ENCODE data around the gene PDF. TPM values are rescaled to one million over a fixed set of nuclear protein-coding genes. Genes with fewer than 3 reads are reported as not detected.

PDF gene
- total and polyA plus RNA-seq, 2 donors (not counting 3 experiments of a cell fraction or from before 2014, with no cell fraction given) = 13.1 to 16.7 TPM

- TF ChIP-seq MYC (IDR thresholded peaks at IDR 0.05; ENCODE audit: low read depth, low read length) (no peak), GATA2 (IDR thresholded peaks at IDR 0.05; ENCODE audit: insufficient read depth, insufficient read length, low read depth, low read length) (no peak), POLR2A (IDR thresholded peaks at IDR 0.05; ENCODE audit: low read depth, low read length) (no peak), JUN (IDR thresholded peaks at IDR 0.05; ENCODE audit: borderline replicate concordance, insufficient read depth, insufficient read length, low read depth) (no peak), POLR2AphosphoS5 (IDR thresholded peaks at IDR 0.05; ENCODE audit: insufficient read depth, low read depth, low read length) (no peak), EZH2 (IDR thresholded peaks at IDR 0.05; ENCODE audit: borderline replicate concordance, low read depth, low read length, severe bottlenecking) (no peak), FOS (IDR thresholded peaks at IDR 0.05; ENCODE audit: borderline replicate concordance, insufficient read depth, low read length) (no peak), CTCF (IDR thresholded peaks at IDR 0.05; ENCODE audit: extremely low read depth in 1 of 2, insufficient read depth in 1 of 2, low read depth in 1 of 2, low read length in 2 of 2) (no peak)
- TF ChIP-seq, protein P1, sequence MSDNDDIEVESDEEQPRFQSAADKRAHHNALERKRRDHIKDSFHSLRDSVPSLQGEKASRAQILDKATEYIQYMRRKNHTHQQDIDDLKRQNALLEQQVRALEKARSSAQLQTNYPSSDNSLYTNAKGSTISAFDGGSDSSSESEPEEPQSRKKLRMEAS (IDR thresholded peaks at IDR 0.05; ENCODE audit: insufficient read depth, insufficient read length) = no peak
- dilution Hi-C loops (cut with MboI; ENCODE audit: extremely low pct_ligation_motif_present, low sequenced_read_pairs) = no loop called here
- CTCF ChIA-PET = no interaction called here
These were observed 23.3 kb downstream of the PDF start for GRCh38 chr16:69307091-69307490.

More at GRCh38 chr16:69307091-69307490, 23.3 kb downstream of the PDF start:
- no peak for FAIRE-seq
- no TSS peak for BruUV-seq (replicated peaks)
- no peaks in the 10 kb centered on the region for H3K27me3 ChIP-seq (ENCODE audit: control insufficient read depth in 2 of 2, insufficient read depth in 2 of 2, low read length in 2 of 2)
- no peak overlapping the region for H3K4me2 ChIP-seq (ENCODE audit: insufficient read depth, low read length)
- H3K27ac ChIP-seq (ENCODE audit: insufficient read depth, low read depth, low read length) = no peak overlapping the region
- H4K20me1 ChIP-seq (replicated peaks; ENCODE audit: control insufficient read depth, extremely low read depth, insufficient read depth, low read length) = no peaks in the 10 kb centered on the region
- POLR2A ChIA-PET = no interaction called here
- peaks cover 7% of the 10 kb centered on the region for H3K79me2 ChIP-seq (ENCODE audit: control insufficient read depth, insufficient read depth, low read length)
- H3K9ac ChIP-seq (replicated peaks; ENCODE audit: extremely low read depth, insufficient read depth, low read length) = no peak overlapping the region
- H3K36me3 ChIP-seq (ENCODE audit: control insufficient read depth in 2 of 2, extremely low read depth in 1 of 2, insufficient read depth in 2 of 2, low read length in 2 of 2) = peaks cover 2 to 3% of the 10 kb centered on the region in 2 experiments
- DNase-seq (ENCODE audit: low read depth, low spot score) = no peak
- H3K4me1 ChIP-seq (ENCODE audit: control insufficient read depth, extremely low read depth, insufficient read depth, low read length) = peaks cover 7% of the 10 kb centered on the region
- H3K9me1 ChIP-seq (replicated peaks; ENCODE audit: control insufficient read depth, extremely low read depth, insufficient read depth, low read length) = no peaks in the 10 kb centered on the region
- no peaks in the 10 kb centered on the region for H3K9me3 ChIP-seq (replicated peaks; ENCODE audit: control insufficient read depth, insufficient read depth, low read length)
- H3K4me3 ChIP-seq (replicated peaks in 1 of 3; ENCODE audit: insufficient read depth in 1 of 3, low read depth in 1 of 3, low read length in 3 of 3) = no peak overlapping the region
- intact Hi-C loops (cut with micrococcal nuclease) = no loop called here
- H2AFZ ChIP-seq (ENCODE audit: low read depth, low read length) = no peak overlapping the region
